Stimulated activated CD4-positive, alpha-beta T cell treated with anti-CD3 and anti-CD28 coated beads, Interleukin-15, amount 100 ng/mL, for 48 hours (primary cell): ENCODE results near the gene STAT6.

ENCODE experiments used
- DNase-seq, 2 donors: peaks; one replicate each; pipeline ENCODE4 v3.0.0-alpha.2; 2020; ENCODE audit warnings: low read depth in 2 of 2

The STAT6 gene

GRCh38 chr12:57111031-57111734 is at the start of gene STAT6:
Gene STAT6, minus strand, starts transcription at chr12:57111362. Its CDS starts 3,084 bp downstream, at chr12:57108278.
- peak; percentile 70 to 74 for DNase-seq

- DNase-seq, result no peak
Measured at GRCh38 chr12:57160741-57161140, 49.6 kb upstream of the STAT6 start.

GRCh38 chr12:57160040-57160439 is 48.9 kb upstream of the STAT6 start:
- no peak for DNase-seq

GRCh38 chr12:57159311-57159710 is 48.1 kb upstream of the STAT6 start:
- no peak for DNase-seq

GRCh38 chr12:57158665-57159064 is 47.5 kb upstream of the STAT6 start:
- DNase-seq, result no peak

GRCh38 chr12:57158186-57158585 is 47.0 kb upstream of the STAT6 start:
- DNase-seq, result no peak

- DNase-seq, result no peak
Measured at GRCh38 chr12:57157588-57158173, 46.5 kb upstream of the STAT6 start.

- no peak for DNase-seq
Measured at GRCh38 chr12:57156701-57157403, 45.7 kb upstream of the STAT6 start.

- no peak for DNase-seq
Measured at GRCh38 chr12:57154804-57155434, 43.8 kb upstream of the STAT6 start.

- no peak for DNase-seq
Measured at GRCh38 chr12:57154076-57154475, 42.9 kb upstream of the STAT6 start.

GRCh38 chr12:57153415-57153997 is 42.3 kb upstream of the STAT6 start:
- DNase-seq, result no peak

- DNase-seq, result no peak
Measured at GRCh38 chr12:57152639-57153038, 41.5 kb upstream of the STAT6 start.

GRCh38 chr12:57151741-57152630 is 40.8 kb upstream of the STAT6 start:
- no peak for DNase-seq

- DNase-seq, result no peak
Measured at GRCh38 chr12:57150400-57151000, 39.3 kb upstream of the STAT6 start.

GRCh38 chr12:57149245-57149900 is 38.2 kb upstream of the STAT6 start:
- no peak for DNase-seq

GRCh38 chr12:57148469-57149244 is 37.5 kb upstream of the STAT6 start:
- DNase-seq, result no peak

GRCh38 chr12:57146961-57147944 is 36.1 kb upstream of the STAT6 start, which contains the start of gene LRP1-AS:
Gene LRP1-AS, minus strand, starts transcription at chr12:57147619.
- no peak for DNase-seq

- DNase-seq, result no peak
Measured at GRCh38 chr12:57146092-57146491, 34.9 kb upstream of the STAT6 start.
